ENCODE measurements around the gene TXNL4A. TPM values are rescaled to one million over a fixed set of nuclear protein-coding genes. Genes with fewer than 3 reads are reported as not detected.

TXNL4A gene
- total and polyA plus RNA-seq, 9 donors: 9.4 to 57.1 (median 42.3) TPM

GRCh38 chr18:79940126-79940813 is 48.1 kb downstream of the TXNL4A start:
- peak in 3 of 5 donors; percentile 5 to 19 (median 9) for DNase-seq
- Histone ChIP-seq H3K9me3 (no peaks in the 10 kb centered on the region), H3K36me3 (no peaks in the 10 kb centered on the region), H3K4me1 (ENCODE audit: insufficient read depth) (peaks cover 11% of the 10 kb centered on the region), H3K27me3 (no peaks in the 10 kb centered on the region), H3K4me3 (no peak overlapping the region), H3K27ac (no peak overlapping the region)
- WGBS, 3 donors: 92 to 96% (median 95%) methylated on average over 18 of the region's 18 CpGs
- TF ChIP-seq, protein P1, sequence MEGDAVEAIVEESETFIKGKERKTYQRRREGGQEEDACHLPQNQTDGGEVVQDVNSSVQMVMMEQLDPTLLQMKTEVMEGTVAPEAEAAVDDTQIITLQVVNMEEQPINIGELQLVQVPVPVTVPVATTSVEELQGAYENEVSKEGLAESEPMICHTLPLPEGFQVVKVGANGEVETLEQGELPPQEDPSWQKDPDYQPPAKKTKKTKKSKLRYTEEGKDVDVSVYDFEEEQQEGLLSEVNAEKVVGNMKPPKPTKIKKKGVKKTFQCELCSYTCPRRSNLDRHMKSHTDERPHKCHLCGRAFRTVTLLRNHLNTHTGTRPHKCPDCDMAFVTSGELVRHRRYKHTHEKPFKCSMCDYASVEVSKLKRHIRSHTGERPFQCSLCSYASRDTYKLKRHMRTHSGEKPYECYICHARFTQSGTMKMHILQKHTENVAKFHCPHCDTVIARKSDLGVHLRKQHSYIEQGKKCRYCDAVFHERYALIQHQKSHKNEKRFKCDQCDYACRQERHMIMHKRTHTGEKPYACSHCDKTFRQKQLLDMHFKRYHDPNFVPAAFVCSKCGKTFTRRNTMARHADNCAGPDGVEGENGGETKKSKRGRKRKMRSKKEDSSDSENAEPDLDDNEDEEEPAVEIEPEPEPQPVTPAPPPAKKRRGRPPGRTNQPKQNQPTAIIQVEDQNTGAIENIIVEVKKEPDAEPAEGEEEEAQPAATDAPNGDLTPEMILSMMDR (IDR thresholded peaks at IDR 0.05): no peak
- TF ChIP-seq POLR2A (IDR thresholded peaks at IDR 0.05): no peak
- TF ChIP-seq EP300 (IDR thresholded peaks at IDR 0.05): no peak
- intact Hi-C loops (cut with DNase I): no loop called here

DNA sequence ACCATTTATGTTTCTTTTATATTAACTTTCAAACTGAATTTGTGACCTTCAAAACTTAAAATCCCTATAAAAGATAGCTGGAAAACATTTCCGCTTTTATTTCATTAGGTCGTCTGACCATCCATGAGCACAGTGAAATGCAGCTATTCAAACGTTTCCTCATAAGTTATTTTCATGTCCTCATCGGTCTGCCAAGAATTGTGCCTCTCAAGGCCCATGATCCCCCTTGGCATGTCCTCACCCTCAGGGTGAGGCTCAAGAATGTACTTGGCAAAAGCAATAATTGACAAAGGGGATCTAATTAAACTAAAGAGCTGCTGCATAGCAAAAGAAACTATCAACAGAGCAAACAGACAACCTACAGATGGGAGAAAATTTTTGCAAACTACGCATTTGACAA is 49.3 kb downstream of the TXNL4A start:
- Histone ChIP-seq H3K27ac (no peak overlapping the region), H3K27me3 (no peaks in the 10 kb centered on the region), H3K36me3 (no peaks in the 10 kb centered on the region), H3K9me3 (no peaks in the 10 kb centered on the region), H3K4me3 (no peak overlapping the region), H3K4me1 (ENCODE audit: insufficient read depth) (peaks cover 4% of the 10 kb centered on the region)
- no peak for DNase-seq
- intact Hi-C loops (cut with DNase I): no loop called here
- WGBS, 3 donors: 75 to 78% (median 78%) methylated on average over 5 of the region's 5 CpGs
- TF ChIP-seq EP300 (IDR thresholded peaks at IDR 0.05) (no peak), POLR2A (IDR thresholded peaks at IDR 0.05) (no peak)
- TF ChIP-seq, protein P1 (IDR thresholded peaks at IDR 0.05): no peak

GRCh38 chr18:79938196-79938595 is 50.2 kb downstream of the TXNL4A start:
- TF ChIP-seq, protein P1 (IDR thresholded peaks at IDR 0.05): no peak
- TF ChIP-seq POLR2A (IDR thresholded peaks at IDR 0.05): no peak
- Histone ChIP-seq H3K36me3 (no peaks in the 10 kb centered on the region), H3K4me1 (ENCODE audit: insufficient read depth) (peaks cover 2% of the 10 kb centered on the region), H3K9me3 (no peaks in the 10 kb centered on the region), H3K4me3 (no peak overlapping the region), H3K27me3 (no peaks in the 10 kb centered on the region), H3K27ac (no peak overlapping the region)
- peak in 2 of 5 donors; percentile 1 to 4 for DNase-seq
- intact Hi-C loops (cut with DNase I): no loop called here
- 90 to 92% (median 91%) methylated on average over 9 of the region's 9 CpGs for WGBS, 3 donors

DNA sequence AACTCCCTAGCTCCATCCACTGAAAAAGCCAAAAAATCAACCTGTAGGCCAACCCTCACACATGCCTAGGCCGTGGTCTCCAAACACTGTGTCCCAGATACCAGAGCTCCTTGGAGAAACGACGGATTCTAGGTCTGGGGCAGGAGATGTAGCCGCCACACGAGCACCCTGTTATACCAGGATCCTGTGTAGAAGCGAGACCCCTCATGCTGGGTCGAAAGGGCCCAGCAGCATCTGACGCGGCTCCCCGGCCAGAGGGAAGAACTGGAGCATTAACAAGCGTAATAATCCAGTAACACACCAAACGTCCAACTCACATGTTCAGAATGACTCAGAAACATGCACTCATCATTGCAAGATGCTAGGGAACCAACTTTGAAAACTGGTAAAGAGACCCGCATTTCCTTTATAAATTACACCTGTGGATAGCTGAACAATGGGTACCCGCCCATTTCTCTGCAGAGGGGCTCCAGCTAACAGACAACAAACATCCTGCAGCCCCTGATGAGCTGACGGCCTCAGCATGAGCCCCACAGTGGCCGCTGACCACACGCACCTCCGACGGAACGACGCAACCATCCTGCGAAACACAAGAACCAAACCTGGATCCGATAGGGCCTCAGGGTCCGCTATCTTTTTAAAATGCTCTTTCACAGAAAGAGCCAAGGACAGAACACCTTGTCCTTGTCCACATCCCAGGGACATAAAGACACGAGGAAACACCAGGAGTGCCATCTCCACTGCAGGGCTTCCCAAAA is 51.1 kb downstream of the TXNL4A start:
- no peaks in the 10 kb centered on the region for H3K36me3 ChIP-seq
- 95 to 97% (median 95%) methylated on average over 25 of the region's 25 CpGs for WGBS, 3 donors
- H3K4me1 ChIP-seq (ENCODE audit: insufficient read depth): no peaks in the 10 kb centered on the region
- peak in 2 of 5 donors; percentile 3 to 16 for DNase-seq
- no peak overlapping the region for H3K27ac ChIP-seq
- no peaks in the 10 kb centered on the region for H3K9me3 ChIP-seq
- TF ChIP-seq EP300 (IDR thresholded peaks at IDR 0.05) (no peak), POLR2A (IDR thresholded peaks at IDR 0.05) (no peak)
- TF ChIP-seq, protein P1 (IDR thresholded peaks at IDR 0.05): no peak
- H3K27me3 ChIP-seq: no peaks in the 10 kb centered on the region
- H3K4me3 ChIP-seq: no peak overlapping the region
- intact Hi-C loops (cut with DNase I): no loop called here

Data from ovary (tissue), 9 donors.